ENCODE measurements around the gene LAMB2. TPM values are rescaled to one million over a fixed set of nuclear protein-coding genes. Genes with fewer than 3 reads are reported as not detected.

Gene LAMB2
- total RNA-seq, 1 experiment from 2014 or later, result 121 TPM

DNA sequence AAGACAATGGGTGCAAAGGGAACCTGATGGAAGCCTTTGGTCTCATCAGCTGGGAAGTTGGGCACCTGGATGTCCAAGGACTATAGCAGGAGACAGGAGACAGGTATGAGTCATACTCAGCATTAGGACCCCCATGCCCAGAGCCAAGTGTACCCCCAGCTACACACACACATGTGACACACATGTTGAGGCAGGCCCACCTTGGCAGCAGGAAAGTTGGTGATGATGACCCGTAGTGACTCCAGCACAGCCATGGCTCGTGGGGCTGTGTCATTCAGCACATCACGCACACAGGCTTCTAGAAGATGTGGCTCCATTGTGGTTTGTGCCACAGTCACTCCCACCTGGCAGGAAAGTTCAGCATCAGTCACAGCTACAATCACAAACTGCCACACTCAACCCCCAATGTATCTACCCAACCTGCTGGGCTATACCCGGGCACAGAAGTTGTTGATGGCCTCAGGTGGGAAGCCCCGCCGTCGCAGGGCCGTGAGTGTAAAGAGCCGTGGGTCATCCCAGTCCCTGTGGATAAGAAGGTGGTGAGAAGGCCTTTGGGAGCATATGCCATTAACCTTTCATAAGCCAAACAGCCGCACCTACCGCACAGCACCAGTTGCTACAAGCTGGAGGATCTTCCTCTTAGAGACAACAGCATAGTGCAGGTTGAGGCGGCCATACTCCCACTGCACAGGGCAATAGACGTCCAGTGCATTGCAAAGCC, 33.8 kb downstream of the LAMB2 start:
- Histone ChIP-seq H2BK120ac (ENCODE audit: low read depth, low read length, poor library complexity, severe bottlenecking) (no peak overlapping the region), H3K27ac (ENCODE audit: insufficient read length, low read depth, low read length) (no peak overlapping the region), H3K4me2 (ENCODE audit: insufficient read depth, insufficient read length, low read length) (no peak overlapping the region), H2BK15ac (ENCODE audit: low read depth, low read length) (no peak overlapping the region), H3K79me2 (ENCODE audit: insufficient read depth, low read length) (no peaks in the 10 kb centered on the region; the same call in 1 of the 2 replicates), H2BK12ac (ENCODE audit: insufficient read length, low read depth, low read length) (no peak overlapping the region), H3K4ac (ENCODE audit: low read depth, low read length) (no peak overlapping the region), H2BK20ac (ENCODE audit: low read depth, low read length, poor library complexity, severe bottlenecking) (no peak overlapping the region), H3K27me3 (ENCODE audit: insufficient read depth, low read length) (no peaks in the 10 kb centered on the region), H4K8ac (replicated peaks; ENCODE audit: insufficient read length, low read depth, low read length) (no peak overlapping the region), H3K18ac (ENCODE audit: insufficient read length, low read depth, low read length) (no peak overlapping the region), H4K20me1 (ENCODE audit: control insufficient read depth, insufficient read depth, insufficient read length) (no peaks in the 10 kb centered on the region), H3K23me2 (ENCODE audit: insufficient read length, low read depth, low read length, poor library complexity, severe bottlenecking) (peaks cover 9% of the 10 kb centered on the region), H2AK5ac (ENCODE audit: insufficient read length, low read length) (no peak overlapping the region), H2AFZ (ENCODE audit: low read length) (no peak overlapping the region), H3T11ph (ENCODE audit: low read length) (no peak overlapping the region), H3K9me3 (ENCODE audit: control insufficient read depth, low read depth, low read length) (no peaks in the 10 kb centered on the region), H2BK5ac (ENCODE audit: insufficient read length, low read length) (no peak overlapping the region), H3K9ac (ENCODE audit: extremely low read depth, insufficient read length, low read length) (no peak overlapping the region), H4K91ac (ENCODE audit: insufficient read length, low read depth, low read length) (no peak overlapping the region), H3K79me1 (ENCODE audit: insufficient read depth, low read depth, low read length, poor library complexity, severe bottlenecking) (no peaks in the 10 kb centered on the region), H3K4me1 (ENCODE audit: insufficient read depth, low read length) (peaks cover 3% of the 10 kb centered on the region; the same call in 1 of the 2 replicates), H3K14ac (ENCODE audit: insufficient read depth, low read length) (no peak overlapping the region), H3K56ac (ENCODE audit: insufficient read length, low read depth, low read length) (no peak overlapping the region), H4K5ac (ENCODE audit: insufficient read length, low read depth, low read length) (no peak overlapping the region), H3K23ac (ENCODE audit: insufficient read length, low read depth, low read length) (no peak overlapping the region)
- Mint-ChIP-seq H3K4me1 (peaks cover 11 to 14% of the 10 kb centered on the region in 2 experiments), H3K27me3 (ENCODE audit: low read depth) (no peaks in the 10 kb centered on the region; the same call in 1 of the 2 replicates), H3K27ac (no peak overlapping the region), H3K9me3 (no peaks in the 10 kb centered on the region), H3K4me3 (no peak overlapping the region), H3K36me3 (ENCODE audit: insufficient read depth in 1 of 3, low read depth in 3 of 3) (peaks cover 52 to 74% (median 67%) of the 10 kb centered on the region in 3 experiments)
- TF ChIP-seq, protein P1, sequence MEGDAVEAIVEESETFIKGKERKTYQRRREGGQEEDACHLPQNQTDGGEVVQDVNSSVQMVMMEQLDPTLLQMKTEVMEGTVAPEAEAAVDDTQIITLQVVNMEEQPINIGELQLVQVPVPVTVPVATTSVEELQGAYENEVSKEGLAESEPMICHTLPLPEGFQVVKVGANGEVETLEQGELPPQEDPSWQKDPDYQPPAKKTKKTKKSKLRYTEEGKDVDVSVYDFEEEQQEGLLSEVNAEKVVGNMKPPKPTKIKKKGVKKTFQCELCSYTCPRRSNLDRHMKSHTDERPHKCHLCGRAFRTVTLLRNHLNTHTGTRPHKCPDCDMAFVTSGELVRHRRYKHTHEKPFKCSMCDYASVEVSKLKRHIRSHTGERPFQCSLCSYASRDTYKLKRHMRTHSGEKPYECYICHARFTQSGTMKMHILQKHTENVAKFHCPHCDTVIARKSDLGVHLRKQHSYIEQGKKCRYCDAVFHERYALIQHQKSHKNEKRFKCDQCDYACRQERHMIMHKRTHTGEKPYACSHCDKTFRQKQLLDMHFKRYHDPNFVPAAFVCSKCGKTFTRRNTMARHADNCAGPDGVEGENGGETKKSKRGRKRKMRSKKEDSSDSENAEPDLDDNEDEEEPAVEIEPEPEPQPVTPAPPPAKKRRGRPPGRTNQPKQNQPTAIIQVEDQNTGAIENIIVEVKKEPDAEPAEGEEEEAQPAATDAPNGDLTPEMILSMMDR (conservative IDR thresholded peaks at IDR 0.05), result no peak
- DNase-seq, result no peak
- no CpG with 5 or more reads among the region's 13 CpGs for WGBS (ENCODE audit: extremely low coverage, insufficient read length, low lambda C conversion rate)
